ENCODE measurements around the gene SPATA2.
A peak's percentile ranks its signal among the peaks of the same experiment; 100 is the strongest.
"Not testable (repeated sequence)": the region's sequence is repeated elsewhere in the genome, so short reads cannot be mapped to it uniquely, and the experiment has no call there.

Gene SPATA2

GRCh38 chr20:49915380-49916145, at the start of gene SPATA2:
SPATA2 (minus strand) TSS chr20:49915529; CDS start chr20:49908490, 7,039 bp downstream.
- peak; percentile 78 for DNase-seq

- DNase-seq: no peak
Measured at GRCh38 chr20:49961413-49961812, 46.1 kb upstream of the SPATA2 start.

- not testable (repeated sequence) for DNase-seq
Measured at GRCh38 chr20:49957089-49957938, 42.0 kb upstream of the SPATA2 start.

GRCh38 chr20:49956689-49957088, 41.4 kb upstream of the SPATA2 start:
- no peak for DNase-seq

GRCh38 chr20:49955830-49956396, 40.6 kb upstream of the SPATA2 start:
- DNase-seq: not testable (repeated sequence)

- no peak for DNase-seq
Measured at GRCh38 chr20:49955167-49955566, 39.8 kb upstream of the SPATA2 start.

- peak; percentile 47 for DNase-seq
Measured at GRCh38 chr20:49951151-49951550, 35.8 kb upstream of the SPATA2 start.

- peak; percentile 80 for DNase-seq
Measured at GRCh38 chr20:49948809-49949507, 33.6 kb upstream of the SPATA2 start.

- no peak for DNase-seq
Measured at GRCh38 chr20:49948178-49948577, 32.8 kb upstream of the SPATA2 start.

- no peak for DNase-seq
Measured at GRCh38 chr20:49945701-49946477, 30.6 kb upstream of the SPATA2 start.

GRCh38 chr20:49945306-49945700, 30.0 kb upstream of the SPATA2 start:
- no peak for DNase-seq

GRCh38 chr20:49942942-49943341, 27.6 kb upstream of the SPATA2 start:
- no peak for DNase-seq

GRCh38 chr20:49942303-49942702, 27.0 kb upstream of the SPATA2 start:
- DNase-seq: no peak

- no peak for DNase-seq
Measured at GRCh38 chr20:49941456-49941855, 26.1 kb upstream of the SPATA2 start.

GRCh38 chr20:49938173-49939163, 23.1 kb upstream of the SPATA2 start:
- DNase-seq: peak; percentile 33

- DNase-seq: no peak
Measured at GRCh38 chr20:49937027-49937929, 21.9 kb upstream of the SPATA2 start.

GRCh38 chr20:49936153-49937026, 21.1 kb upstream of the SPATA2 start, which contains the start of gene RNF114:
RNF114 (plus strand) TSS chr20:49936397; CDS start chr20:49936413, 16 bp downstream.
- DNase-seq: peak; percentile 87

GRCh38 chr20:49935746-49936152, 20.4 kb upstream of the SPATA2 start:
- DNase-seq: no peak

GRCh38 chr20:49929142-49929494, 13.8 kb upstream of the SPATA2 start:
- no peak for DNase-seq

Data from amniotic stem cell (primary cell).